Osteoblast (primary cell): ENCODE measurements around the gene LMAN1. TPM values are rescaled to one million over a fixed set of nuclear protein-coding genes. Genes with fewer than 3 reads are reported as not detected.

Experiments
- DNase-seq: peaks from one replicate; pipeline ENCODE4 v3.0.0; 2011; ENCODE audit warnings: low spot score, mixed read lengths; ENCODE audit not compliant: insufficient read length; ENCODE audit errors: missing footprints
- H2AFZ ChIP-seq: 2 replicates; pipeline ENCODE4 v1.6.0; 2011; ENCODE audit warnings: mild to moderate bottlenecking, low read length
- H3K27ac ChIP-seq: 2 replicates; pipeline ENCODE4 v1.5.1; 2011; ENCODE audit warnings: mild to moderate bottlenecking, low read depth, low read length, moderate library complexity
- H3K27me3 ChIP-seq: 2 replicates; pipeline ENCODE4 v1.6.0; 2012; ENCODE audit warnings: mild to moderate bottlenecking, control low read depth, inconsistent platforms, low read length, moderate library complexity; ENCODE audit not compliant: insufficient read depth
- H3K36me3 ChIP-seq: 2 replicates; pipeline ENCODE4 v1.5.1; 2011; ENCODE audit warnings: mild to moderate bottlenecking, low read length, control low read depth, moderate library complexity; ENCODE audit not compliant: insufficient read depth
- H3K4me1 ChIP-seq: 2 replicates; pipeline ENCODE4 v1.5.1; 2011; ENCODE audit warnings: mild to moderate bottlenecking, low read length, control low read depth, moderate library complexity; ENCODE audit not compliant: insufficient read depth
- H3K4me2 ChIP-seq: 2 replicates; pipeline ENCODE4 v1.6.0; 2011; ENCODE audit warnings: mild to moderate bottlenecking, low read length; ENCODE audit not compliant: insufficient read depth
- H3K4me3 ChIP-seq: fragments of 200-600 bp; sonication (generic); 3 replicates; pipeline ENCODE4 v1.5.1; 2012; ENCODE audit warnings: mild to moderate bottlenecking, low read length, inconsistent platforms; ENCODE audit not compliant: insufficient read depth
- H3K79me2 ChIP-seq: 2 replicates; pipeline ENCODE4 v1.6.0; 2012; ENCODE audit warnings: mild to moderate bottlenecking, low read length, control low read depth, inconsistent platforms; ENCODE audit not compliant: insufficient read depth
- H3K9me3 ChIP-seq: 2 replicates; pipeline ENCODE4 v1.5.1; 2011; ENCODE audit warnings: low read depth, low read length, control low read depth
- H4K20me1 ChIP-seq: 2 replicates; pipeline ENCODE4 v1.6.0; 2012; ENCODE audit warnings: mild to moderate bottlenecking, low read length, control low read depth; ENCODE audit not compliant: insufficient read depth
- total RNA-seq: library from RNA; depleted of rRNA; stranded (reverse); fragments of >200 nt; gene quantifications from 2 replicates; pipeline ENCODE4 v1.2.3, GENCODE V29; 2012
- TF ChIP-seq, protein P1 (sequence below): IDR thresholded peaks from 2 replicates; pipeline ENCODE4 v1.5.1; 2011; ENCODE audit warnings: mild to moderate bottlenecking, low read depth, low read length, moderate library complexity; ENCODE audit errors: extremely low read depth

Gene LMAN1
- total RNA-seq, 1 donor, result 210 TPM

DNA sequence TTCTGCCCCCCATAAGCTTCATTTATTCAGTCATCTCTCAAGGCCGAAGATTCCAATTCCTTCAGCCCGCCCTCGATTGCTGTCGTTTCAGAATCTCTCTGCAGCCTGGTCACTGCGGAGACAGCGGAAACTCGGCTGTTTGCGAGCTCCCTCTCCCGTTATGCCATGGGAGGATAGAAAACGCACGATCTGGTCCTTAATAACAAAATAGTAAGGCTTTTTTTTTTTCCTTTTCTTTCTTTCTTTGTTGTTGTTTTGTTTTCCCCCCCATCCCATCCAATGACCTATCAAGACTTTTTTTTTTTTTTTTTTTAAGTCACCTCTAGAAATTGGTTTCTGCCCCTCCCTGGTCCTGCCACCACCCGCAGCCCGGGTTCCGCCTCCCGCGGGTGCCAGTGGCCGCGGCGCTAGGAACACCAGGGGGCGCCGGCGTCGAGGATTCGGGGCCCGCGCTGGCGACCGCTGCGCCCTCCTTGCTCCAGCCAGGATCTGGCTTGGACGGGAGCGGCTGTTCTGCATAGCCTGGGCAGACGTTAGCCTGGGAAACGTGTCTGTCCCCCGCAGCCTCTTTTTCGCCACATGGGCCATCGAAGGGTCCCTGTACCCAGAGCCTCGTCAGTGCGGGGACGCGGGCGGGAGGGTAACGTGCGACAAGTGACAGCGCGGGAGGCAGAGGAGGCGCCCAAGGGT, 50.7 kb downstream of the LMAN1 start:
- no peaks in the 10 kb centered on the region for H3K36me3 ChIP-seq
- peaks cover 3% of the 10 kb centered on the region for H3K4me1 ChIP-seq

DNA sequence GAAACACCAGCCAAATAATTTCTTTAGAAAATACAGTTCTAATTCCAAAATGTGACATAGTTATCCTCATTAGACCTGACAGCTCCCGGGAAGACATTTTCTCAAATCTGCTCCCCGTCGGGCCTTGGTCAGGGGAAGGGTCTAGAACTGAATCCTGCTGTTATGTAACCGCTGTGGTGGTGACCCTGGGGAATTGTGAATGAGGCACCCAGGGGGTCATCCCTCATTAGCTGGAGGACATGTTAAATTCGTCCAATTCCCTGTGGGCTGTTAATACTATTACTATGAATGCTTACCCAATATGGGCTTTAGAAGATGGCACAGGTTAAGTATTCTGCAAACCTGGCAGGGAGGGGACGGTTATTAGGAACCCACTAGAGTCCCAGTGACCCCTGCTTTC, 52.4 kb downstream of the LMAN1 start:
- Histone ChIP-seq H3K79me2 (no peaks in the 10 kb centered on the region), H3K27ac (no peak overlapping the region), H2AFZ (no peak overlapping the region), H3K27me3 (peaks cover 74% of the 10 kb centered on the region), H3K4me3 (no peak overlapping the region), H3K36me3 (no peaks in the 10 kb centered on the region), H3K4me2 (no peak overlapping the region), H4K20me1 (no peaks in the 10 kb centered on the region), H3K4me1 (peaks cover 3% of the 10 kb centered on the region), H3K9me3 (no peaks in the 10 kb centered on the region)
- no peak for DNase-seq
- TF ChIP-seq, protein P1, sequence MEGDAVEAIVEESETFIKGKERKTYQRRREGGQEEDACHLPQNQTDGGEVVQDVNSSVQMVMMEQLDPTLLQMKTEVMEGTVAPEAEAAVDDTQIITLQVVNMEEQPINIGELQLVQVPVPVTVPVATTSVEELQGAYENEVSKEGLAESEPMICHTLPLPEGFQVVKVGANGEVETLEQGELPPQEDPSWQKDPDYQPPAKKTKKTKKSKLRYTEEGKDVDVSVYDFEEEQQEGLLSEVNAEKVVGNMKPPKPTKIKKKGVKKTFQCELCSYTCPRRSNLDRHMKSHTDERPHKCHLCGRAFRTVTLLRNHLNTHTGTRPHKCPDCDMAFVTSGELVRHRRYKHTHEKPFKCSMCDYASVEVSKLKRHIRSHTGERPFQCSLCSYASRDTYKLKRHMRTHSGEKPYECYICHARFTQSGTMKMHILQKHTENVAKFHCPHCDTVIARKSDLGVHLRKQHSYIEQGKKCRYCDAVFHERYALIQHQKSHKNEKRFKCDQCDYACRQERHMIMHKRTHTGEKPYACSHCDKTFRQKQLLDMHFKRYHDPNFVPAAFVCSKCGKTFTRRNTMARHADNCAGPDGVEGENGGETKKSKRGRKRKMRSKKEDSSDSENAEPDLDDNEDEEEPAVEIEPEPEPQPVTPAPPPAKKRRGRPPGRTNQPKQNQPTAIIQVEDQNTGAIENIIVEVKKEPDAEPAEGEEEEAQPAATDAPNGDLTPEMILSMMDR, result no peak

More for the DNA sequence above, 50.7 kb downstream of the LMAN1 start:
- no peak overlapping the region for H3K27ac ChIP-seq
- H2AFZ ChIP-seq, result peak overlapping the region; percentile 74
- peak overlapping the region; percentile 83 for H3K4me2 ChIP-seq
- DNase-seq, result peak; percentile 96
- H3K4me3 ChIP-seq, result peak overlapping the region; percentile 55
- TF ChIP-seq, protein P1, result peak; percentile 66
- no peaks in the 10 kb centered on the region for H3K79me2 ChIP-seq
- H3K27me3 ChIP-seq, result peaks cover 79% of the 10 kb centered on the region
- no peaks in the 10 kb centered on the region for H3K9me3 ChIP-seq
- H4K20me1 ChIP-seq, result no peaks in the 10 kb centered on the region

DNA sequence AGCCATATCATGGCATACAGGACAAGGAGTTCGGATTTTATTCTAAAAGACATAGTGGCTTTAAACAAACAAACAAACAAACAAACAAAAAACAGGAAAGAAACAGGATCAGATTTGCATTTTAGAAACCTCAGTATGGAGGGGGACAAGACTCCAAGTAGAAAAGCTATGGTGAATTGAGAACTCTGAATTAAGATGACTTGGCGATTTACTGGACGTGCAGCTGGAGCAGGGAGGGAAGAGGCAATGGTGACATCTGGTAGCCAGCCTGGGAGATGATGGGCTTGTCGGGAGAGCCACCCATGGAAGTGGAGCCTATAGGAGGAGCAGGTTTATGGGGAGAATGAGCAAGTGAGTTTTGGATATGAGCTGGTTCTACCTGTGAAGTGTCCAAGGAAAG, 53.8 kb downstream of the LMAN1 start:
- no peaks in the 10 kb centered on the region for H3K36me3 ChIP-seq
- no peak overlapping the region for H3K4me3 ChIP-seq
- TF ChIP-seq, protein P1, result no peak
- DNase-seq, result no peak
- peaks cover 61% of the 10 kb centered on the region for H3K27me3 ChIP-seq
- H3K27ac ChIP-seq, result no peak overlapping the region
- H3K4me2 ChIP-seq, result no peak overlapping the region
- no peak overlapping the region for H2AFZ ChIP-seq
- no peaks in the 10 kb centered on the region for H3K79me2 ChIP-seq
- peaks cover 3% of the 10 kb centered on the region for H3K4me1 ChIP-seq
- H3K9me3 ChIP-seq, result no peaks in the 10 kb centered on the region
- no peaks in the 10 kb centered on the region for H4K20me1 ChIP-seq

DNA sequence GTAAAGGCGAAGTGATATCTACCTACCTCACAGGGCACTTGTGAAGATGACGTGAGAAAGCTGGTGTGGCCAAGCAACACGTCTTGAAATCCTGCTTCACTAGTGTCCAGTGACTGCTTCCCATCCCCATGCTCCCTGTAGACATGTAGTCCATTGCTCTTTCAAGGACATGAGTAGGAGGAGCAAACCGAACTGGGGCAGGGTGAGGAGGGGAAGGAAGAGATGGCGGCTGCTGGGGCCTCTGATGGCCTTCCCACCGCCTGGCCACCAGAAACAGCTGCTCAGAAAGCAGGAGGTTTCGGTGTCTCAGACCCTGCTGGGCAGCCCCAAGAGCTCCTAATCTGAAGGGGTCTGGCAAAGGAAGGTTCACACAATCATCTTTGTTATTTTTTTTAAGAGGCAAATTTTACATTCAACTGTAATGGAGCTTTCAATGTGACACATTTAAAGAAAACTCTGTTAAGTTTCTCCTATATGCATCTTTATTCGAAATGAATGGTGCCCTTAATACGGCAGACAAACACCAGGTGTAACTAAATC, 55.3 kb downstream of the LMAN1 start:
- Histone ChIP-seq H3K9me3 (no peaks in the 10 kb centered on the region), H4K20me1 (no peaks in the 10 kb centered on the region), H3K27ac (no peak overlapping the region), H3K4me3 (no peak overlapping the region), H3K27me3 (peaks cover 58% of the 10 kb centered on the region), H2AFZ (no peak overlapping the region), H3K36me3 (no peaks in the 10 kb centered on the region), H3K79me2 (no peaks in the 10 kb centered on the region), H3K4me1 (peaks cover 3% of the 10 kb centered on the region), H3K4me2 (no peak overlapping the region)
- no peak for DNase-seq
- TF ChIP-seq, protein P1, result no peak
